ENCODE data around the gene PTPRG.

- TF ChIP-seq POLR2AphosphoS5 (IDR thresholded peaks at IDR 0.05) = no peak
- TF ChIP-seq POLR2A (IDR thresholded peaks at IDR 0.05) = no peak
Measured at GRCh38 chr3:62197350-62198012, 636.1 kb downstream of the PTPRG start.

Data from suprapubic skin (tissue), 4 donors.